ENCODE measurements around the gene OPALIN.

GRCh38 chr10:96379758-96380157 is 21.0 kb upstream of the OPALIN start:
- TF ChIP-seq CTCF (IDR thresholded peaks at IDR 0.05), result no peak
- TF ChIP-seq POLR2A (IDR thresholded peaks at IDR 0.05), result no peak
